ELF-1 (cell line): Measurements from ENCODE around the gene KRTAP10-3.

Source experiments
- DNase-seq: peaks from one replicate; pipeline ENCODE4 v3.0.0-alpha.2; 2016; ENCODE audit warnings: low read depth, low spot score

Gene KRTAP10-3

GRCh38 chr21:44549525-44550211, 8.9 kb downstream of the KRTAP10-3 start:
- DNase-seq = peak; percentile 19

GRCh38 chr21:44548922-44549321, 9.7 kb downstream of the KRTAP10-3 start:
- peak; percentile 67 for DNase-seq

DNA sequence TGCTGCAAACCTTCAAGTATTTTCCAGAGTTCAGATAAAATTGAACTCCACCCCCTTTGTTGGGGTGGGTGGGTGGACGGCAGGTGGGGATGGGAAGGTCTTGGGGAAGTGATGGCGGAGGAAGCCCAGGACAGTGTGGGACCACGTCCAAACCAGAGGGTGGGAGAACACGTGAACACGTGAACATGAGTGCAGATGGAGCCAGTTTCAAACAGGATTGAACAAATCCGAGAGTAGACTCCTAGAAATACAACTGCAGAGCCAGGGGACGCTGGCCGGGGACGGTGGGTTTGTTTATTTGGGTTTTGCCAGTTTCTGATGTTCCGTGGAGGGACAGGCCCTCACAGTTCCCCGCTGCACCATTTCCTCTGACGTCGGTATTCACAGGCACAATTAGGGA, 10.2 kb downstream of the KRTAP10-3 start:
- DNase-seq = no peak

GRCh38 chr21:44547656-44548331, 10.8 kb downstream of the KRTAP10-3 start:
- no peak for DNase-seq

DNA sequence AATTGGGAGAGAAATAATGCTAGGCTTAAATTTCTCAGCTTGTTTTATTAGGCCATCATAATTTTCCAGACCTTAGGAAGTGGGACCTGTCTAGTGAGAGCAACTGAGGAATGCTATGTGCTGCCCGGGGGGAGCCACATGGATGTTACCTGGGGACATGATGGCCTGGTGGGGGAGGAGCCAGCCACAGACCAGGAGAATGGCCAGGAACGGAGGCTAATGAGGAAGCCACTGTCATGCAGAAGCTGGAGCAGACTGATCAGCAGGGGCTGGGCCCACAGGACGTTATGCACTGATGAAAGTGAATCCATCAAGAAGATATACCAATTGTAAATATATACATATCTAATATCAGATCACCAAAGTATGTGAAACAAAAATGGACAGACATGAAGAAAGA, 14.0 kb downstream of the KRTAP10-3 start:
- DNase-seq = peak; percentile 21

GRCh38 chr21:44542716-44543115, 15.9 kb downstream of the KRTAP10-3 start:
- no peak for DNase-seq

- DNase-seq = peak; percentile 1
Measured at GRCh38 chr21:44540741-44541288, 17.8 kb downstream of the KRTAP10-3 start.

DNA sequence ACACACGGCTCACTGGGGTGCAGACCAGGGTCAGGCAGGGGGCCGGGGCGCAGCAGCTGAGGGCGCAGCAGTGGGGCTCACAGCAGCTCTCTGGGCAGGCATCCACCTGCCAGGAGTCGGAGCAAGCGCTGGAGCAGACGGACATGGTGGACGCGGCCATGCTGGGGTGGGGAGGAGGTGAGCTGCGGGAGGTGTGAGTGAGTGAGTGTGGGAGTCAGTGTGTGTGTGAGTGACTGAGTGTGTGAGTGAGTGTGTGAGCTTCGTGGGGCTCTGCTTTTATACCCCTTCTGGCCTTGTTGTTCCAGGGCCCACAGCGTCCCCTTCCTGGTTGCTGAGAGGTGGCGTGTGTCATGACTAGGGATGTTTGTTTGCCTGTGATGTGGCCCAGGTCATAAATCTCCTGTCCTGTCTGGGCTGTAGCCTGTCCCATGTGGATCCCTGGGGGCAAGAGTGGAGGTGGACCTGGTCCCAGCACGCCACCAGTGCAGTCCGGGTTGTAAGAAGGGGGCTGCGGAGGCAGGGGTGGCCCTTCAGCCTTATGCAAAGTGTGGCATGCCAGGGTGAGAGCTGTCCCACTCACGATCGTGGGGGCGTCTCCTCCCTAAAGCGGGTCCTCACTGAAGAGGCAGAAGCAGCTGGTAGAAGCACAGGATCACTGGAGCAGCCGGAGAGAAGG, 18.5 kb downstream of the KRTAP10-3 start, which contains the start of gene KRTAP10-1:
KRTAP10-1 (minus strand) TSS at position 205 of the 676 bp plus-strand sequence; CDS start at position 160, 45 bp downstream.
- peak; percentile 2 for DNase-seq

DNA sequence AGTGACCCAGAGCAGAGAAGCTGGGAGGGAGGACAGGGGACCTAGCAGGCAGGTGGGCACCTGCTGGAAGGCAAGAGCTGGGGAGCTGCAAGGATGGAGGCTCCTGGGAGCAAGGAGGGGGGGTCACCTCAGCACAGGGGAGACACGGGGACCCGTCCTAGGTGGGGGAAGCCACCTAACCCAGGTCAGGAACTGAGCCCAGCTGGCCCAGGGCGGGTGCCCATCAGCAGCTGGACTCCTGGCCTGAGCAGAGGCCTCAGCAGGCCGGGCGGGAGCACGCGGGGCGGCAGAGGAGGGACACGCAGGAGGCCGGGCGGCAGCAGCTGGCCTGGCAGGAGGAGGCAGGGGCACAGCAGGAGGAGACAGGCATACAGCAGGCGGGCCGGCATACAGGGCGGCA, 19.5 kb downstream of the KRTAP10-3 start:
- peak; percentile 0 for DNase-seq

DNA sequence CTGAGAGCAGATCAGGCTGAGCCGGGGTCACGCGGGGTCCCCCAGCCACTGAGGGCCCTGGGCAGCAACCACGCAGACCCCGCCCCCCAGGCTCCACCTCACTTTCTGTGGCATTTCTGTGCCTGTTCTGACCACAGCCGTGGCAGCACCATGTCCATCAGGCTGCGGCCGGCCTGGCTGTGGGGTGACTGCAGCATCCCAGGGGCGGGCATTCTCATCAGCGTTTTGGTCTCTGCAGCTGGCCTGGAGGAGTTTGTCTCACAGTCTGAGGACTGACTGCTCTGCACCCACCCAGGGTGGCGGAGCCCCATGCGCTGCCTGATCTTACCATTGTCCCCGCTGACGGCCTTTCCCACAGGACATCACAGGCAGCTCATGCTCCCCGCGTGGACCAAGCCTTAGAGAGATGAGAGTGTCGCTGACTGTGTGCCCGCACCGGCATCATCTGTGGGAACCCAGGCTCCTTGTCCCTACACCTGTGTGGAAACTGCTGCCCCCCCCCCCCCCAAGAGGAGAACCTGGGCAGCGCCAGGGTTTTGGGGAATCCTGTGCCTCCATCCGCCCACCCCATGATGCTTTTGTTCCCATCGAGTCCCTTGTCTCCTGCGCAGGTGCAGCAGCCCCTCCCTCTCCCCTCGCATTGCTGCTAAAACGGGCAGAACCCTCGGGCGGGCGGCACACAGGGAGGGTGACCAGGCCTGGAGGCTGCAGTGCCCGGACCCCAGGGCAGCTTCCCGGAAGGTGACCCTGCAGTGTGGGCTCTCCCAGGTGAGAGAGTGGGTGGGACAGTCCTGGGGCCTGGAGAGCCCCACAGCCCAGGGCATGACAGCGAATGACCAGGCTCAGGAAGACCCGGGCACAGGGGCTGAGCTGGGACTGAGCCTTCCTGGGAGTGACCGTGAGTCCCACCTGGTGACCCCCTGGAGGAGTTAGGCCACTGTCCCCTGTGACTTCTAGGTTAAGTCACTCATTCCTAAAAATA, 20.4 kb downstream of the KRTAP10-3 start:
- no peak for DNase-seq

GRCh38 chr21:44535963-44536362, 22.6 kb downstream of the KRTAP10-3 start:
- DNase-seq = no peak

GRCh38 chr21:44534688-44535087, 23.9 kb downstream of the KRTAP10-3 start:
- DNase-seq = no peak

GRCh38 chr21:44533891-44534627, 24.5 kb downstream of the KRTAP10-3 start:
- DNase-seq = no peak

DNA sequence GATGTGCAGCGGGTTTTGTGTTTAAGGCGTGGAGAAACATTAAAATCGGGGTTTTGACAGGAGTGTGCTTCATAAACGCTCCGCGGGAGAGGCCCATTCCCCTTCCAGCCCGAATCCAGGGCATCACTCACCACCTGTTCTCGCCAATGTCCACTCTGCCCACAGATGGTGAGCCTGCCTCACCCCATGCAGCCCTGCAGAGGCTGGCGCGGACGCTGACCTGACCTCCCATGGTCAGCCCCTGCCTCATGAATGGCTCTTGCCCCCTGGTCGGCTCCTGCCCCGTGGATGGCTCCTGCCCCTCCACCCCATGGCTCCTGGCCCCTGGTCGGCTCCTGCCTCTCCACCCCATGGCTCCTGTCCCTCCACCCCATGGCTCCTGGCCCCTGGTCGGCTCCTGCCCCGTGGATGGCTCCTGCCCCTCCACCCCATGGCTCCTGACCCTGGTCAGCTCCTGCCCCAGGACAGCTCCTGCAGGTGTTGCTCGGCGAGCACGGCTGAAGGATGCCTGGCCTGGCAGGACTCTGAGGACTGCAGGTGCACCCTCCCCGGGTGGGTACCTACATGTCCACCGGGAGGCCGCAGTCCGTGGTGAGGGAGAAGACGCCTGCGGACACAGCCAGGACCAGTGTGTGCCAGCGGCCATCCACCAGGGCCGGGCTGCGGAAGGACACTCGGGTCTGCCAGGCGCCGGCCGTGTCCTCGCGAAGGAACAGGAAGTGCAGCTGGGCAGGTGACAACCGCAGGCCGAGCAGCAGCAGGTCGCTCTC, 25.3 kb downstream of the KRTAP10-3 start:
- DNase-seq = no peak

GRCh38 chr21:44532712-44533111, 25.9 kb downstream of the KRTAP10-3 start:
- DNase-seq = no peak

- DNase-seq = no peak
Measured at GRCh38 chr21:44531606-44532564, 26.7 kb downstream of the KRTAP10-3 start.

DNA sequence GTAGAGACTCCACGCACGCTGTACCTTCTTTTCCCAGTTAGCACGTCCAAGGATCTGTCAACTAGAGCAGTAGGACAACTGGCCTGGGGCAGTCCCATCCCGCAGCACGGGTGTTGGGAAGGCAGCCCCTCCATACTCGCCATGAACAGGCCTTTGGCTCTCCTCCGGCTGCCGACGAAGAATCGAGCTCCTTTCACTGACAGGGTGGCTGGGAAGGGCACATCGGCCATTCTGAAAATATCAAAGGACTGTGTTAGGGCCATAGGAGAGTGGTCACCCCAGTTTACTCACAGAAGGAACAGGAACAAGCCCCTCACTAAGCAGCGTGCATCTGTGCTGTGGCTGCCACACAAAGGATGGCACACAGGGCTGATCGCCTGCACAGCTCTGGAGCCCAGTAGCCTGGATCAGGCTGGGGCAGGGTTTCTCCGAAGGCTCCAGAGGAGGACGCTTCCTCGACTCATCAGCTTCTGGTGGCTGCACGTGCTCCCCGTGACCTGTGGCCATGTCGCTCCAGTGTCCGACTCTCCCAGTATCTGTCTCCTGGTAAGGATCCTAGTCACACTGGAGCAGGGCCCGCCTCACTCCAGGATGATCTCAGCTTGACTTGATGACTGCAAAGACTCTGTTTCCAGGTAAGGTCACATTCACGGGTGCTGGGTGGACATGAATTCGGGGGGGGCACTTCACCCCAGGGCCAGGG, 27.5 kb downstream of the KRTAP10-3 start:
- no peak for DNase-seq
